Panc1 (cell line): Measurements from ENCODE around the gene INPP5K. TPM values are rescaled to one million over a fixed set of nuclear protein-coding genes. Genes with fewer than 3 reads are reported as not detected.
"Not testable (repeated sequence)": the region's sequence is repeated elsewhere in the genome, so short reads cannot be mapped to it uniquely, and the experiment has no call there.

Experiments
- ATAC-seq: fragments of 200-7000 bp; cut with Tn5 transposase; 2 replicates; pipeline ENCODE4 v1.9.1; 2020; ENCODE audit warnings: mild to moderate bottlenecking, moderate library complexity
- BruUV-seq: library from RNA; stranded (reverse); fragments of 400-500 nt; replicated peaks from 2 replicates; lab custom pipeline; 2021; lab: Mats Ljungman, UMichigan
- CTCF ChIA-PET: fragments of 300-600 bp; sonication (Branson Sonifier 250); formaldehyde crosslinking; loops from one replicate; lab custom pipeline; 2022; ENCODE audit warnings: antibody characterized with exemption; lab: Charles Lee
- POLR2A ChIA-PET: fragments of 300-600 bp; sonication (Branson Sonifier 250); formaldehyde crosslinking; loops from one replicate; lab custom pipeline; 2022; ENCODE audit warnings: antibody characterized with exemption; lab: Charles Lee
- DNase-seq: peaks from one replicate; pipeline ENCODE4 v3.0.0-alpha.2; 2010; ENCODE audit warnings: low read depth, low spot score
- H3K27ac ChIP-seq: 2 replicates; pipeline ENCODE4 v1.5.1; 2011; ENCODE audit warnings: mild to moderate bottlenecking, low read length, inconsistent platforms
- H3K27me3 ChIP-seq: fragments of 200-500 bp; sonication (Bioruptor generic); 2 replicates; pipeline ENCODE4 v1.6.0; 2014; ENCODE audit warnings: low read length, inconsistent platforms; ENCODE audit not compliant: control insufficient read depth, insufficient read depth
- H3K36me3 ChIP-seq: fragments of 200-500 bp; sonication (Bioruptor generic); 2 replicates; pipeline ENCODE4 v1.5.1; 2014; ENCODE audit warnings: inconsistent platforms, mild to moderate bottlenecking, low read length, moderate library complexity; ENCODE audit not compliant: control insufficient read depth, insufficient read depth
- H3K4me1 ChIP-seq: 2 replicates; pipeline ENCODE4 v1.5.1; 2011; ENCODE audit warnings: inconsistent platforms, mild to moderate bottlenecking, low read length, moderate library complexity; ENCODE audit not compliant: control insufficient read depth, insufficient read depth
- H3K4me3 ChIP-seq, 2 experiments: 2 replicates each; pipeline ENCODE4 v1.5.1; 2011 to 2012; ENCODE audit warnings: low read depth in 2 of 2, low read length in 2 of 2, mild to moderate bottlenecking in 2 of 2, inconsistent platforms in 1 of 2, moderate library complexity in 1 of 2
- H3K9me3 ChIP-seq: fragments of 200-500 bp; sonication (Bioruptor generic); 2 replicates; pipeline ENCODE4 v1.5.1; 2014; ENCODE audit warnings: low read depth, mild to moderate bottlenecking, inconsistent platforms, low read length, moderate library complexity; ENCODE audit not compliant: control insufficient read depth, insufficient read depth
- CTCF ChIP-seq: fragments of 450-650 bp; IDR thresholded peaks from 2 replicates; pipeline ENCODE4 v1.5.1; 2017; ENCODE audit warnings: mild to moderate bottlenecking
- POLR2AphosphoS5 ChIP-seq: IDR thresholded peaks from 2 replicates; pipeline ENCODE4 v1.6.1; 2012; ENCODE audit warnings: mild to moderate bottlenecking, low read depth, low read length, moderate library complexity
- SIN3A ChIP-seq: IDR thresholded peaks from 2 replicates; pipeline ENCODE4 v1.6.1; 2012; ENCODE audit warnings: low read depth, mild to moderate bottlenecking, low read length, moderate library complexity, borderline replicate concordance; ENCODE audit not compliant: insufficient read depth
- TCF7L2 ChIP-seq: IDR thresholded peaks from 2 replicates; pipeline ENCODE4 v1.6.1; 2011; ENCODE audit warnings: mild to moderate bottlenecking, low read depth, low read length, inconsistent platforms
- in situ Hi-C: cut with HindIII; loops from 2 replicates; pipeline ENCODE4 v1.10.0; 2016; ENCODE audit warnings: low sequenced_read_pairs, low pct_unique_long_range_greater_than_20kb
- intact Hi-C: fragments of 100-400 bp; cut with micrococcal nuclease; formaldehyde crosslinking; loops from one replicate; pipeline ENCODE4 v1.10.0; 2022; ENCODE audit not compliant: unreplicated experiment
- total RNA-seq: library from RNA; stranded (reverse); gene quantifications from one replicate; pipeline ENCODE4 v1.2.1, GENCODE V29; 2021; ENCODE audit not compliant: unreplicated experiment
- TF ChIP-seq, protein P1 (sequence below), 2 experiments: IDR thresholded peaks; 2 replicates each; pipeline ENCODE4 v1.6.1; 2011 to 2012; ENCODE audit warnings: low read depth in 2 of 2, control low read depth in 1 of 2, low read length in 1 of 2, mild to moderate bottlenecking in 1 of 2, moderate library complexity in 1 of 2; ENCODE audit not compliant: insufficient read depth in 1 of 2

INPP5K gene
- total RNA-seq, 1 experiment from 2014 or later: 21.3 TPM

DNA sequence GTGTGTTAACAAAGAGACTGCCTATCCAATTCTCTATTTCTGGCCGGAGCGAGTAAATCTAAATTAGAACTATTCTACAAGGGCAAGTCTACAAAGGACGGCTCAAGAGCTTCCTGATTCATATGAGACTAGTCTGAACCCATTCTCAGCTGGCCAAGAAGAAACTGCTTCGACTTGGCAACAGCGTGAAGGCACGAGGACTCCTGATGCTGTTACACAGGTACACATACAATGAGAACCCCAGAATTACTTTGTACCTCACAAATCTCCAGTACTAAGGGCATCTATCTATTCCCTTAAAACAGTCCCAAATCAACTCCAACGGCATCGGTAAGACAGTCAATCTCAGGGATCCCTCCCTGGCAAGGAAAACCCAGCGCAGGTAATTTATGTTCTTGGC is 61.9 kb downstream of the INPP5K start:
- Histone ChIP-seq H3K27me3 (no peaks in the 10 kb centered on the region), H3K4me3 (peak overlapping the region; percentile 85 to 90), H3K36me3 (no peaks in the 10 kb centered on the region; the same call in none of the 2 replicates), H3K9me3 (no peaks in the 10 kb centered on the region), H3K4me1 (peaks cover 16% of the 10 kb centered on the region), H3K27ac (peak overlapping the region; percentile 91)
- ATAC-seq: no peak
- CTCF ChIA-PET: no interaction called here
- no TSS peak for BruUV-seq
- TF ChIP-seq SIN3A: no peak
- TF ChIP-seq, protein P1, sequence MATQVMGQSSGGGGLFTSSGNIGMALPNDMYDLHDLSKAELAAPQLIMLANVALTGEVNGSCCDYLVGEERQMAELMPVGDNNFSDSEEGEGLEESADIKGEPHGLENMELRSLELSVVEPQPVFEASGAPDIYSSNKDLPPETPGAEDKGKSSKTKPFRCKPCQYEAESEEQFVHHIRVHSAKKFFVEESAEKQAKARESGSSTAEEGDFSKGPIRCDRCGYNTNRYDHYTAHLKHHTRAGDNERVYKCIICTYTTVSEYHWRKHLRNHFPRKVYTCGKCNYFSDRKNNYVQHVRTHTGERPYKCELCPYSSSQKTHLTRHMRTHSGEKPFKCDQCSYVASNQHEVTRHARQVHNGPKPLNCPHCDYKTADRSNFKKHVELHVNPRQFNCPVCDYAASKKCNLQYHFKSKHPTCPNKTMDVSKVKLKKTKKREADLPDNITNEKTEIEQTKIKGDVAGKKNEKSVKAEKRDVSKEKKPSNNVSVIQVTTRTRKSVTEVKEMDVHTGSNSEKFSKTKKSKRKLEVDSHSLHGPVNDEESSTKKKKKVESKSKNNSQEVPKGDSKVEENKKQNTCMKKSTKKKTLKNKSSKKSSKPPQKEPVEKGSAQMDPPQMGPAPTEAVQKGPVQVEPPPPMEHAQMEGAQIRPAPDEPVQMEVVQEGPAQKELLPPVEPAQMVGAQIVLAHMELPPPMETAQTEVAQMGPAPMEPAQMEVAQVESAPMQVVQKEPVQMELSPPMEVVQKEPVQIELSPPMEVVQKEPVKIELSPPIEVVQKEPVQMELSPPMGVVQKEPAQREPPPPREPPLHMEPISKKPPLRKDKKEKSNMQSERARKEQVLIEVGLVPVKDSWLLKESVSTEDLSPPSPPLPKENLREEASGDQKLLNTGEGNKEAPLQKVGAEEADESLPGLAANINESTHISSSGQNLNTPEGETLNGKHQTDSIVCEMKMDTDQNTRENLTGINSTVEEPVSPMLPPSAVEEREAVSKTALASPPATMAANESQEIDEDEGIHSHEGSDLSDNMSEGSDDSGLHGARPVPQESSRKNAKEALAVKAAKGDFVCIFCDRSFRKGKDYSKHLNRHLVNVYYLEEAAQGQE (IDR thresholded peaks at IDR 0.05; ENCODE audit: insufficient read depth in 1 of 2, low read depth in 2 of 2, low read length in 1 of 2): no peak
- no peak for TF ChIP-seq POLR2AphosphoS5
- TF ChIP-seq TCF7L2: no peak
- TF ChIP-seq CTCF: no peak
- POLR2A ChIA-PET: no interaction called here
- no peak for DNase-seq
- in situ Hi-C loops: no loop called here
- intact Hi-C loops: loop anchor here (10.0 kb wide), 1 partner anchor 90 kb away; no protein-coding TSS in a partner anchor

- H3K9me3 ChIP-seq, BruUV-seq, DNase-seq, CTCF ChIA-PET, ATAC-seq, H3K36me3 ChIP-seq, POLR2A ChIA-PET, in situ Hi-C loops, H3K4me3 ChIP-seq, H3K27me3 ChIP-seq: not testable (repeated sequence)
- 0 out of 2 replicates have a peak overlapping the region, but pooled peaks have one; percentile 17 for H3K27ac ChIP-seq
- H3K4me1 ChIP-seq: peaks cover 18% of the 10 kb centered on the region
- intact Hi-C loops: loop anchor here (10.0 kb wide), 1 partner anchor 89 kb away; no protein-coding TSS in a partner anchor
Measured at GRCh38 chr17:1453694-1454093, 62.7 kb downstream of the INPP5K start.

GRCh38 chr17:1452836-1453235 is 63.6 kb downstream of the INPP5K start:
- in situ Hi-C loops: no loop called here
- ChIA-PET POLR2A (no interaction called here), CTCF (no interaction called here)

More at GRCh38 chr17:1452836-1453235, 63.6 kb downstream of the INPP5K start:
- ATAC-seq (no peak), DNase-seq (no peak)
- no peaks in the 10 kb centered on the region; the same call in none of the 2 replicates for H3K36me3 ChIP-seq
- no TSS peak for BruUV-seq
- no peaks in the 10 kb centered on the region for H3K27me3 ChIP-seq
- no peaks in the 10 kb centered on the region for H3K9me3 ChIP-seq
- H3K4me1 ChIP-seq: peaks cover 18% of the 10 kb centered on the region
- peak overlapping the region; percentile 49; the same call in 1 of the 2 replicates for H3K27ac ChIP-seq
- H3K4me3 ChIP-seq: no peak overlapping the region
- TF ChIP-seq POLR2AphosphoS5 (no peak), TCF7L2 (no peak), CTCF (no peak), SIN3A (no peak)
- TF ChIP-seq, protein P1 (IDR thresholded peaks at IDR 0.05; ENCODE audit: insufficient read depth in 1 of 2, low read depth in 2 of 2, low read length in 1 of 2): no peak
- intact Hi-C loops: loop anchor here (10.0 kb wide), 1 partner anchor 88 kb away; no protein-coding TSS in a partner anchor
